Esophagus squamous epithelium (tissue), 4 donors: ENCODE measurements around the gene PCCA.

Experiments used
- POLR2A ChIP-seq, 4 donors: fragments of 450-650 bp; IDR thresholded peaks; one replicate each; pipeline ENCODE4 v1.6.1; 2017; ENCODE audit warnings: antibody characterized with exemption in 4 of 4, mild to moderate bottlenecking in 4 of 4, moderate library complexity in 3 of 4
- TF ChIP-seq, protein P1 (sequence below), 6 experiments: fragments of 450-650 bp in 4 of 6; fragments of 200-600 bp in 2 of 6; sonication (generic) in 2 of 6; IDR thresholded peaks; one replicate each; pipeline ENCODE4 v1.5.1; 2016 to 2019; ENCODE audit warnings: antibody characterized with exemption in 6 of 6, mild to moderate bottlenecking in 4 of 6, moderate library complexity in 4 of 6

DNA sequence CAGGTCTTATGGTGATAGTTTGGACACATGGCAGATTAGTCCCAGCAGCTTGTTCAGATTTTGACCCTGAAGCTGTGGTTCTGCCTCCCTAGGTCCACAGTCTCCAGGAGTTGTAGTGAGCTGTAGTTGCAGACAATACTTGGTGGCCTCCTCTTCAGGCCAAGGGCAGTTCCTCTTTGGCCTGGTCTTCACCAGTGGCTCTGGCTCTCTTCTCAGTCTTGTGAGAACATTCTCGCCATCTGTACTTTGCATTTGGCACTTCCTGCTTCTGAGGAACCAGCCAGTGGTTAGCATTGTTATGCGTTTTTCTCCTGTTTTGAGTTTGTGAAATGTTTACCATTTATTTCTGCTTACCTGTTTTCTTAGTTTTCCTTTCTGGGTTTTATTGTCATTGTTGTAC is 40.7 kb downstream of the PCCA start:
- TF ChIP-seq, protein P1, sequence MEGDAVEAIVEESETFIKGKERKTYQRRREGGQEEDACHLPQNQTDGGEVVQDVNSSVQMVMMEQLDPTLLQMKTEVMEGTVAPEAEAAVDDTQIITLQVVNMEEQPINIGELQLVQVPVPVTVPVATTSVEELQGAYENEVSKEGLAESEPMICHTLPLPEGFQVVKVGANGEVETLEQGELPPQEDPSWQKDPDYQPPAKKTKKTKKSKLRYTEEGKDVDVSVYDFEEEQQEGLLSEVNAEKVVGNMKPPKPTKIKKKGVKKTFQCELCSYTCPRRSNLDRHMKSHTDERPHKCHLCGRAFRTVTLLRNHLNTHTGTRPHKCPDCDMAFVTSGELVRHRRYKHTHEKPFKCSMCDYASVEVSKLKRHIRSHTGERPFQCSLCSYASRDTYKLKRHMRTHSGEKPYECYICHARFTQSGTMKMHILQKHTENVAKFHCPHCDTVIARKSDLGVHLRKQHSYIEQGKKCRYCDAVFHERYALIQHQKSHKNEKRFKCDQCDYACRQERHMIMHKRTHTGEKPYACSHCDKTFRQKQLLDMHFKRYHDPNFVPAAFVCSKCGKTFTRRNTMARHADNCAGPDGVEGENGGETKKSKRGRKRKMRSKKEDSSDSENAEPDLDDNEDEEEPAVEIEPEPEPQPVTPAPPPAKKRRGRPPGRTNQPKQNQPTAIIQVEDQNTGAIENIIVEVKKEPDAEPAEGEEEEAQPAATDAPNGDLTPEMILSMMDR (IDR thresholded peaks at IDR 0.05): no peak
- TF ChIP-seq POLR2A (IDR thresholded peaks at IDR 0.05): no peak
